GM12878 (cell line): ENCODE measurements around the gene UTP14A. TPM values are rescaled to one million over a fixed set of nuclear protein-coding genes. Genes with fewer than 3 reads are reported as not detected.

ENCODE experiments used
- ATAC-seq: fragments of 200-7000 bp; cut with Tn5 transposase; 3 replicates; pipeline ENCODE4 v1.9.1; 2020; ENCODE audit warnings: mild to moderate bottlenecking, moderate library complexity
- BruUV-seq: library from RNA; stranded (reverse); fragments of 400-500 nt; replicated peaks from 2 replicates; lab custom pipeline; 2021; lab: Mats Ljungman, UMichigan
- CTCF ChIA-PET: fragments of 300-600 bp; sonication (Branson Sonifier 250); formaldehyde crosslinking; extraction: SDS; loops from one replicate; lab custom pipeline; 2021; ENCODE audit warnings: inconsistent platforms; lab: Yijun Ruan, JAX
- POLR2A ChIA-PET: fragments of 350-600 bp; formaldehyde crosslinking; extraction: SDS; loops from one replicate; lab custom pipeline; 2021; ENCODE audit warnings: inconsistent platforms; lab: Charles Lee
- RAD21 ChIA-PET: fragments of 300-600 bp; sonication (Branson Sonifier 250); formaldehyde crosslinking; loops from one replicate; lab custom pipeline; 2023; ENCODE audit warnings: antibody characterized with exemption; ENCODE audit not compliant: unreplicated experiment; lab: Charles Lee
- SMC1A ChIA-PET: fragments of 300-600 bp; sonication (Branson Sonifier 250); formaldehyde crosslinking; loops from one replicate; lab custom pipeline; 2023; ENCODE audit not compliant: unreplicated experiment, uncharacterized antibody; lab: Charles Lee
- DNase-seq: peaks from one replicate; pipeline ENCODE4 v3.0.0-alpha.2; 2011; ENCODE audit warnings: low read depth, low spot score
- FAIRE-seq: peaks from 3 replicates; lab custom pipeline; 2011; peaks lifted over from hg19 to GRCh38; lab: Jason Lieb, UNC
- H2AFZ ChIP-seq: 2 replicates; pipeline ENCODE4 v1.6.0; 2011; ENCODE audit warnings: low read depth, low read length, control low read depth; ENCODE audit not compliant: control insufficient read depth
- H3K27ac ChIP-seq: 2 replicates; pipeline ENCODE4 v1.5.1; 2011; ENCODE audit warnings: control low read depth; ENCODE audit not compliant: control insufficient read depth, insufficient read depth
- H3K27me3 ChIP-seq, 2 experiments: replicated peaks in 1 of 2; 2 replicates each; pipeline versions ENCODE4 v1.6.0 to v1.6.1; 2011; ENCODE audit warnings: low read length in 1 of 2; ENCODE audit not compliant: control insufficient read depth in 2 of 2, insufficient read depth in 2 of 2
- H3K36me3 ChIP-seq, 2 experiments: 2 replicates each; pipeline ENCODE4 v1.5.1; 2011; ENCODE audit warnings: low read length in 1 of 2; ENCODE audit not compliant: control insufficient read depth in 2 of 2, insufficient read depth in 2 of 2
- H3K4me1 ChIP-seq: 2 replicates; pipeline ENCODE4 v1.6.1; 2011; ENCODE audit warnings: mild to moderate bottlenecking, low read length, moderate library complexity, mixed read lengths; ENCODE audit not compliant: control insufficient read depth, insufficient read depth
- H3K4me2 ChIP-seq: 2 replicates; pipeline ENCODE4 v1.6.0; 2011; ENCODE audit warnings: control low read depth; ENCODE audit not compliant: control insufficient read depth, insufficient read depth
- H3K4me3 ChIP-seq: fragments of 200-600 bp; sonication (generic); 2 replicates; pipeline ENCODE4 v1.5.1; 2016
- H3K79me2 ChIP-seq: 2 replicates; pipeline ENCODE4 v1.6.0; 2011; ENCODE audit warnings: low read length; ENCODE audit not compliant: control insufficient read depth, insufficient read depth
- H3K9ac ChIP-seq: 2 replicates; pipeline ENCODE4 v1.8.0; 2011; ENCODE audit warnings: low read length, control low read depth, mixed read lengths; ENCODE audit not compliant: control insufficient read depth, insufficient read depth
- H3K9me3 ChIP-seq: replicated peaks from 3 replicates; pipeline ENCODE4 v1.5.1; 2011; ENCODE audit warnings: mild to moderate bottlenecking, low read length; ENCODE audit not compliant: control insufficient read depth, insufficient read depth
- H4K20me1 ChIP-seq: 2 replicates; pipeline ENCODE4 v1.6.0; 2011; ENCODE audit not compliant: control insufficient read depth, insufficient read depth
- ATF2 ChIP-seq: IDR thresholded peaks from 2 replicates; pipeline ENCODE4 v1.6.1; 2012; ENCODE audit warnings: low read length, inconsistent platforms
- CBX3 ChIP-seq: fragments of 200-600 bp; sonication (generic); IDR thresholded peaks from 2 replicates; pipeline ENCODE4 v1.6.1; 2016; ENCODE audit warnings: low read depth, borderline replicate concordance
- CEBPZ ChIP-seq: fragments of 150-350 bp; IDR thresholded peaks from 2 replicates; pipeline ENCODE4 v1.6.1; 2016; ENCODE audit warnings: low read depth, low read length
- CREB1 ChIP-seq: IDR thresholded peaks from 2 replicates; pipeline ENCODE4 v1.6.1; 2012; ENCODE audit warnings: low read depth, mild to moderate bottlenecking, inconsistent platforms
- CREM ChIP-seq: IDR thresholded peaks from 2 replicates; pipeline ENCODE4 v1.6.1; 2014; ENCODE audit warnings: antibody characterized with exemption, low read depth
- EGR1 ChIP-seq, 2 experiments: IDR thresholded peaks; 1 replicate in 1 of 2; 2 replicates in 1 of 2; pipeline ENCODE4 v1.6.1; 2011 to 2012; ENCODE audit warnings: low read depth in 2 of 2, low read length in 2 of 2, borderline replicate concordance in 1 of 2, mild to moderate bottlenecking in 1 of 2, moderate library complexity in 1 of 2
- HDAC2 ChIP-seq: fragments of 200-600 bp; sonication (generic); IDR thresholded peaks from 2 replicates; pipeline ENCODE4 v1.6.1; 2017
- MYB ChIP-seq: fragments of 150-350 bp; IDR thresholded peaks from 2 replicates; pipeline ENCODE4 v1.6.1; 2014; ENCODE audit warnings: mild to moderate bottlenecking, low read depth, low read length, borderline replicate concordance
- NFIC ChIP-seq: IDR thresholded peaks from 2 replicates; pipeline ENCODE4 v1.6.1; 2012; ENCODE audit warnings: low read depth, mild to moderate bottlenecking, inconsistent platforms, low read length, moderate library complexity
- POLR2AphosphoS5 ChIP-seq: IDR thresholded peaks from 2 replicates; pipeline ENCODE4 v1.6.1; 2011; ENCODE audit warnings: mild to moderate bottlenecking, low read length, inconsistent platforms
- RFX5 ChIP-seq: IDR thresholded peaks from 2 replicates; pipeline ENCODE4 v1.6.1; 2011; ENCODE audit warnings: low read depth, low read length, improper control_type of control experiment
- SUZ12 ChIP-seq: fragments of 200-600 bp; sonication (generic); IDR thresholded peaks from one replicate; pipeline ENCODE4 v1.6.1; 2018; ENCODE audit warnings: antibody characterized with exemption, mild to moderate bottlenecking; ENCODE audit not compliant: unreplicated experiment
- ZNF274 ChIP-seq: IDR thresholded peaks from one replicate; pipeline ENCODE4 v1.8.0; 2011; ENCODE audit not compliant: insufficient read length, insufficient read depth
- ZNF622 ChIP-seq: fragments of 450-650 bp; IDR thresholded peaks from 2 replicates; pipeline ENCODE4 v1.6.1; 2017; ENCODE audit warnings: mild to moderate bottlenecking, inconsistent platforms
- WGBS: methylation state at CpG from one replicate; pipeline ENCODE4 v1.1.6; 2016; ENCODE audit warnings: low lambda C conversion rate; ENCODE audit not compliant: insufficient replicate concordance, insufficient coverage; ENCODE audit errors: missing lambda C conversion rate; 5-methylcytosine and 5-hydroxymethylcytosine counted together
- in situ Hi-C: fragments of 300-500 bp; cut with MboI; formaldehyde crosslinking; loops from 9 replicates; pipeline ENCODE4 v1.14.3; 2018; ENCODE audit warnings: mixed read lengths
- intact Hi-C: fragments of 100-400 bp; cut with micrococcal nuclease; formaldehyde crosslinking; loops from one replicate; pipeline ENCODE4 v1.14.2; 2022; ENCODE audit not compliant: unreplicated experiment
- polyA plus RNA-seq, 11 experiments: library from polyadenylated mRNA; depleted of rRNA in 4 of 11; unstranded in 6 of 11; stranded (reverse) in 5 of 11; fragments of >200 nt; fragmentation: Nextera tagmentation in 4 of 11; fragmentation: Illumina TruSeq in 1 of 11; extraction: Ambion mirVana in 4 of 11; extraction: Trizol in 1 of 11; gene quantifications; 1 replicate in 1 of 11; 2 replicates in 10 of 11; pipeline versions ENCODE4 v1.2.1 to v1.2.3, GENCODE V29; 2011 to 2016; ENCODE audit warnings: inconsistent platforms in 2 of 11, missing spikeins in 2 of 11, low read depth in 1 of 11
- total RNA-seq, 4 experiments: library from RNA; depleted of rRNA in 3 of 4; stranded (reverse); fragments of >200 nt in 3 of 4; fragmentation: Illumina TruSeq in 1 of 4; extraction: Trizol in 1 of 4; gene quantifications; 2 replicates each; pipeline versions ENCODE4 v1.2.1 to v1.2.3, GENCODE V29; 2013 to 2021
- TF ChIP-seq, protein P1 (sequence below): IDR thresholded peaks from 2 replicates; pipeline ENCODE4 v1.6.1; 2011; ENCODE audit warnings: borderline replicate concordance, low read depth, mild to moderate bottlenecking, moderate library complexity, mixed read lengths, low read length; ENCODE audit not compliant: insufficient read depth; ENCODE audit errors: extremely low read length
- TF ChIP-seq, protein P2 (sequence below): fragments of 450-650 bp; IDR thresholded peaks from 2 replicates; pipeline ENCODE4 v1.6.1; 2017; ENCODE audit warnings: low read depth, mild to moderate bottlenecking, moderate library complexity
- TF ChIP-seq, protein P3 (sequence below): IDR thresholded peaks from 2 replicates; pipeline ENCODE4 v1.6.1; 2012; ENCODE audit warnings: low read depth, low read length, improper control_type of control experiment

The UTP14A gene
- total and polyA plus RNA-seq, 10 of the 15 experiments (the other 5 are each of a cell fraction or from before 2014, with no cell fraction given) = 16.9 to 49.8 (median 31.4) TPM

- Histone ChIP-seq H3K79me2 (no peaks in the 10 kb centered on the region), H3K4me3 (no peak overlapping the region), H3K4me1 (no peaks in the 10 kb centered on the region), H3K27ac (no peak overlapping the region), H3K9ac (no peak overlapping the region)
- POLR2A ChIA-PET = no interaction called here
- ATAC-seq = no peak
- in situ Hi-C loops = no loop called here
- WGBS = 31% methylated on average over 5 of the region's 5 CpGs
- TF ChIP-seq, protein P1, sequence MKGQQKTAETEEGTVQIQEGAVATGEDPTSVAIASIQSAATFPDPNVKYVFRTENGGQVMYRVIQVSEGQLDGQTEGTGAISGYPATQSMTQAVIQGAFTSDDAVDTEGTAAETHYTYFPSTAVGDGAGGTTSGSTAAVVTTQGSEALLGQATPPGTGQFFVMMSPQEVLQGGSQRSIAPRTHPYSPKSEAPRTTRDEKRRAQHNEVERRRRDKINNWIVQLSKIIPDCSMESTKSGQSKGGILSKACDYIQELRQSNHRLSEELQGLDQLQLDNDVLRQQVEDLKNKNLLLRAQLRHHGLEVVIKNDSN = no peak
- TF ChIP-seq CREM (no peak), SUZ12 (no peak), POLR2AphosphoS5 (no peak), MYB (no peak), HDAC2 (no peak), CREB1 (no peak), EGR1 (IDR thresholded peaks at IDR 0.05; ENCODE audit: borderline replicate concordance in 1 of 2, low read depth in 2 of 2, low read length in 2 of 2) (no peak), NFIC (no peak), CEBPZ (no peak), ZNF622 (no peak), CBX3 (no peak), RFX5 (no peak), ZNF274 (no peak), ATF2 (no peak)
- TF ChIP-seq, protein P2, sequence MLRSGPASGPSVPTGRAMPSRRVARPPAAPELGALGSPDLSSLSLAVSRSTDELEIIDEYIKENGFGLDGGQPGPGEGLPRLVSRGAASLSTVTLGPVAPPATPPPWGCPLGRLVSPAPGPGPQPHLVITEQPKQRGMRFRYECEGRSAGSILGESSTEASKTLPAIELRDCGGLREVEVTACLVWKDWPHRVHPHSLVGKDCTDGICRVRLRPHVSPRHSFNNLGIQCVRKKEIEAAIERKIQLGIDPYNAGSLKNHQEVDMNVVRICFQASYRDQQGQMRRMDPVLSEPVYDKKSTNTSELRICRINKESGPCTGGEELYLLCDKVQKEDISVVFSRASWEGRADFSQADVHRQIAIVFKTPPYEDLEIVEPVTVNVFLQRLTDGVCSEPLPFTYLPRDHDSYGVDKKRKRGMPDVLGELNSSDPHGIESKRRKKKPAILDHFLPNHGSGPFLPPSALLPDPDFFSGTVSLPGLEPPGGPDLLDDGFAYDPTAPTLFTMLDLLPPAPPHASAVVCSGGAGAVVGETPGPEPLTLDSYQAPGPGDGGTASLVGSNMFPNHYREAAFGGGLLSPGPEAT = no peak
- TF ChIP-seq, protein P3, sequence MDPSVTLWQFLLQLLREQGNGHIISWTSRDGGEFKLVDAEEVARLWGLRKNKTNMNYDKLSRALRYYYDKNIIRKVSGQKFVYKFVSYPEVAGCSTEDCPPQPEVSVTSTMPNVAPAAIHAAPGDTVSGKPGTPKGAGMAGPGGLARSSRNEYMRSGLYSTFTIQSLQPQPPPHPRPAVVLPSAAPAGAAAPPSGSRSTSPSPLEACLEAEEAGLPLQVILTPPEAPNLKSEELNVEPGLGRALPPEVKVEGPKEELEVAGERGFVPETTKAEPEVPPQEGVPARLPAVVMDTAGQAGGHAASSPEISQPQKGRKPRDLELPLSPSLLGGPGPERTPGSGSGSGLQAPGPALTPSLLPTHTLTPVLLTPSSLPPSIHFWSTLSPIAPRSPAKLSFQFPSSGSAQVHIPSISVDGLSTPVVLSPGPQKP = no peak
- TF ChIP-seq, all 136 proteins: peak for 0
- ChIA-PET CTCF (no interaction called here), RAD21 (no interaction called here), SMC1A (no interaction called here)
- H2AFZ ChIP-seq = no peak overlapping the region
- no peaks in the 10 kb centered on the region for H4K20me1 ChIP-seq
- H3K4me2 ChIP-seq = no peak overlapping the region
- no TSS peak for BruUV-seq
- FAIRE-seq (no peak), DNase-seq (no peak)
- intact Hi-C loops = loop anchor here (10.0 kb wide), 1 partner anchor 240 kb away; the partner anchor contains the start of gene RAB33A
- H3K27me3 ChIP-seq = no peaks in the 10 kb centered on the region
- no peaks in the 10 kb centered on the region; the same call in 2 of the 3 replicates for H3K9me3 ChIP-seq
- H3K36me3 ChIP-seq = no peaks in the 10 kb centered on the region
Measured at GRCh38 chrX:129934952-129935351, 29.0 kb downstream of the UTP14A start.
